H9 (cell line): ENCODE measurements around the gene NRXN3. TPM values are rescaled to one million over a fixed set of nuclear protein-coding genes. Genes with fewer than 3 reads are reported as not detected.

Experiments
- DNase-seq: peaks from one replicate; pipeline ENCODE4 v3.0.0-alpha.2; 2017
- H2AFZ ChIP-seq: one replicate; pipeline ENCODE4 v1.6.1; 2013; ENCODE audit warnings: mild to moderate bottlenecking, low read length, control low read depth, moderate library complexity
- H2AK5ac ChIP-seq: 2 replicates; pipeline ENCODE4 v1.6.1; 2013; ENCODE audit warnings: low read length, control low read depth, mixed read lengths; ENCODE audit not compliant: insufficient read length
- H2BK120ac ChIP-seq: one replicate; pipeline ENCODE4 v1.6.1; 2013; ENCODE audit warnings: low read depth, mild to moderate bottlenecking, low read length, control low read depth, inconsistent platforms; ENCODE audit not compliant: poor library complexity, severe bottlenecking
- H2BK12ac ChIP-seq: 2 replicates; pipeline ENCODE4 v1.6.1; 2013; ENCODE audit warnings: low read length, control low read depth, mixed read lengths, low read depth; ENCODE audit not compliant: insufficient read length
- H2BK15ac ChIP-seq: 2 replicates; pipeline ENCODE4 v1.6.1; 2013; ENCODE audit warnings: low read depth, low read length, control low read depth
- H2BK20ac ChIP-seq: one replicate; pipeline ENCODE4 v1.6.1; 2013; ENCODE audit warnings: low read depth, mild to moderate bottlenecking, low read length, control low read depth, inconsistent platforms; ENCODE audit not compliant: poor library complexity, severe bottlenecking
- H2BK5ac ChIP-seq: 2 replicates; pipeline ENCODE4 v1.6.1; 2013; ENCODE audit warnings: low read length, control low read depth, mixed read lengths; ENCODE audit not compliant: insufficient read length
- H3K14ac ChIP-seq: 2 replicates; pipeline ENCODE4 v1.6.1; 2013; ENCODE audit warnings: low read length, control low read depth; ENCODE audit not compliant: insufficient read depth
- H3K18ac ChIP-seq: 2 replicates; pipeline ENCODE4 v1.6.1; 2013; ENCODE audit warnings: low read depth, mild to moderate bottlenecking, mixed read lengths, low read length, control low read depth; ENCODE audit not compliant: insufficient read length
- H3K23ac ChIP-seq: 2 replicates; pipeline ENCODE4 v1.6.1; 2013; ENCODE audit warnings: low read length, control low read depth, mixed read lengths, low read depth; ENCODE audit not compliant: insufficient read length
- H3K23me2 ChIP-seq: 2 replicates; pipeline ENCODE4 v1.6.1; 2013; ENCODE audit warnings: low read depth, mild to moderate bottlenecking, mixed read lengths, low read length, control low read depth; ENCODE audit not compliant: insufficient read length, poor library complexity, severe bottlenecking
- H3K27ac ChIP-seq: 2 replicates; pipeline ENCODE4 v1.5.1; 2013; ENCODE audit warnings: low read length, control low read depth, mixed read lengths, low read depth; ENCODE audit not compliant: insufficient read length
- H3K27me3 ChIP-seq: 2 replicates; pipeline ENCODE4 v1.6.1; 2013; ENCODE audit warnings: low read length, control low read depth, inconsistent platforms; ENCODE audit not compliant: insufficient read depth
- H3K4ac ChIP-seq: 2 replicates; pipeline ENCODE4 v1.6.1; 2013; ENCODE audit warnings: low read depth, mild to moderate bottlenecking, control low read depth, inconsistent platforms, low read length, moderate library complexity
- H3K4me1 ChIP-seq: 2 replicates; pipeline ENCODE4 v1.6.1; 2013; ENCODE audit warnings: low read length, control low read depth, inconsistent platforms; ENCODE audit not compliant: insufficient read depth
- H3K4me2 ChIP-seq: 2 replicates; pipeline ENCODE4 v1.6.1; 2013; ENCODE audit warnings: low read length, control low read depth, mixed read lengths; ENCODE audit not compliant: insufficient read length, insufficient read depth
- H3K56ac ChIP-seq: 2 replicates; pipeline ENCODE4 v1.6.1; 2013; ENCODE audit warnings: low read depth, mild to moderate bottlenecking, mixed read lengths, low read length, control low read depth; ENCODE audit not compliant: insufficient read length
- H3K79me1 ChIP-seq: 2 replicates; pipeline ENCODE4 v1.6.1; 2013; ENCODE audit warnings: low read depth, mild to moderate bottlenecking, moderate library complexity, low read length, control low read depth, inconsistent platforms; ENCODE audit not compliant: insufficient read depth, poor library complexity, severe bottlenecking
- H3K79me2 ChIP-seq: 2 replicates; pipeline ENCODE4 v1.6.1; 2013; ENCODE audit warnings: low read length, control low read depth, inconsistent platforms; ENCODE audit not compliant: insufficient read depth
- H3K9ac ChIP-seq: 2 replicates; pipeline ENCODE4 v1.6.1; 2013; ENCODE audit warnings: low read length, control low read depth, mixed read lengths; ENCODE audit not compliant: insufficient read length; ENCODE audit errors: extremely low read depth
- H3K9me3 ChIP-seq: one replicate; pipeline ENCODE4 v1.6.1; 2013; ENCODE audit warnings: low read depth, low read length, inconsistent platforms; ENCODE audit not compliant: control insufficient read depth
- H3T11ph ChIP-seq: one replicate; pipeline ENCODE4 v1.6.1; 2013; ENCODE audit warnings: mild to moderate bottlenecking, low read length, control low read depth, inconsistent platforms
- H4K20me1 ChIP-seq: one replicate; pipeline ENCODE4 v1.6.1; 2013; ENCODE audit not compliant: control insufficient read depth, insufficient read length, insufficient read depth
- H4K5ac ChIP-seq: 2 replicates; pipeline ENCODE4 v1.6.1; 2013; ENCODE audit warnings: low read depth, mild to moderate bottlenecking, mixed read lengths, low read length, control low read depth; ENCODE audit not compliant: insufficient read length
- H4K8ac ChIP-seq: replicated peaks from 2 replicates; pipeline ENCODE4 v1.6.1; 2013; ENCODE audit warnings: low read length, control low read depth, mixed read lengths, low read depth; ENCODE audit not compliant: insufficient read length
- H4K91ac ChIP-seq: 2 replicates; pipeline ENCODE4 v1.6.1; 2013; ENCODE audit warnings: low read depth, mild to moderate bottlenecking, moderate library complexity, mixed read lengths, low read length, control low read depth; ENCODE audit not compliant: insufficient read length
- H3K27ac Mint-ChIP-seq, 3 experiments: 2 replicates in 2 of 3; 3 replicates in 1 of 3; pipeline ENCODE4 v1.8.0; 2020 to 2021; ENCODE audit warnings: mixed read lengths in 3 of 3, mild to moderate bottlenecking in 1 of 3, moderate library complexity in 1 of 3
- H3K27me3 Mint-ChIP-seq: 2 replicates; pipeline ENCODE4 v1.8.0; 2021; ENCODE audit warnings: low read depth, mild to moderate bottlenecking, moderate library complexity, mixed read lengths
- H3K36me3 Mint-ChIP-seq, 3 experiments: 2 replicates in 2 of 3; 3 replicates in 1 of 3; pipeline ENCODE4 v1.8.0; 2020 to 2021; ENCODE audit warnings: low read depth in 3 of 3, mixed read lengths in 3 of 3; ENCODE audit not compliant: insufficient read depth in 1 of 3
- H3K4me1 Mint-ChIP-seq, 2 experiments: 2 replicates each; pipeline ENCODE4 v1.8.0; 2020; ENCODE audit warnings: mixed read lengths in 2 of 2
- H3K4me3 Mint-ChIP-seq, 2 experiments: 2 replicates in 1 of 2; 3 replicates in 1 of 2; pipeline ENCODE4 v1.8.0; 2020 to 2021; ENCODE audit warnings: mild to moderate bottlenecking in 2 of 2, mixed read lengths in 2 of 2, moderate library complexity in 1 of 2
- H3K9me3 Mint-ChIP-seq, 2 experiments: 2 replicates in 1 of 2; 3 replicates in 1 of 2; pipeline ENCODE4 v1.8.0; 2020; ENCODE audit warnings: mild to moderate bottlenecking in 2 of 2, mixed read lengths in 2 of 2, moderate library complexity in 1 of 2
- total RNA-seq: library from RNA; stranded (reverse); gene quantifications from 2 replicates; pipeline ENCODE4 v1.2.1, GENCODE V29; 2021
- TF ChIP-seq, protein P1 (sequence below): fragments of 200-600 bp; sonication (generic); conservative IDR thresholded peaks from 3 replicates; pipeline ENCODE4 v1.8.0; 2021; ENCODE audit warnings: antibody characterized with exemption, mild to moderate bottlenecking

The NRXN3 gene
- total RNA-seq, 1 experiment from 2014 or later = 1.8 TPM

DNA sequence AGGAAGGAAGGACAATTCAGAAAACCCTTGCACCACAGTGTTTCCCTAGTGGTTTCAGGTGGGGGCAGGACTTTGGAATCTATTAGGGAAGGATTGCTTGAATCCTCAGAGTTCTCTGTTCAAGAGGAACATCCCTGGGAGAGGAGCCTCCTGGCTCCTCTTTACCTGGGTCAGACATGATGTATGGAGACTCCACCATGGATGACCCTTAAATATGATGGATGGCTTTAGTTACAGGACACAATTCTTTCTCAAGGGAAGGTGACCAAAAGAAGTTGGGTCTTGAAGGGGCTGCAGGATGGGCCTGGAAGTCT is 396.6 kb downstream of the NRXN3 start:
- Histone ChIP-seq H2BK12ac (no peak overlapping the region), H3K79me1 (no peaks in the 10 kb centered on the region), H3K27ac (no peak overlapping the region), H3K9ac (no peak overlapping the region), H3K4me2 (no peak overlapping the region), H2AFZ (no peak overlapping the region), H4K8ac (no peak overlapping the region), H4K5ac (no peak overlapping the region), H3K14ac (no peak overlapping the region), H2BK15ac (no peak overlapping the region), H3T11ph (no peak overlapping the region), H2BK20ac (no peak overlapping the region), H3K27me3 (no peaks in the 10 kb centered on the region), H3K23ac (no peak overlapping the region), H3K4me1 (no peaks in the 10 kb centered on the region), H3K4ac (no peak overlapping the region), H3K18ac (no peak overlapping the region), H4K20me1 (no peaks in the 10 kb centered on the region), H2AK5ac (no peak overlapping the region), H2BK120ac (no peak overlapping the region), H3K56ac (no peak overlapping the region), H4K91ac (no peak overlapping the region), H3K79me2 (no peaks in the 10 kb centered on the region), H3K9me3 (no peaks in the 10 kb centered on the region), H3K23me2 (no peaks in the 10 kb centered on the region), H2BK5ac (no peak overlapping the region)
- no peaks in the 10 kb centered on the region for H3K36me3 Mint-ChIP-seq
- no peak overlapping the region for H3K4me3 Mint-ChIP-seq
- H3K27me3 Mint-ChIP-seq = no peaks in the 10 kb centered on the region
- peaks cover 8 to 12% of the 10 kb centered on the region in 2 experiments for H3K4me1 Mint-ChIP-seq
- no peak overlapping the region for H3K27ac Mint-ChIP-seq
- no peaks in the 10 kb centered on the region for H3K9me3 Mint-ChIP-seq
- DNase-seq = no peak
- TF ChIP-seq, protein P1, sequence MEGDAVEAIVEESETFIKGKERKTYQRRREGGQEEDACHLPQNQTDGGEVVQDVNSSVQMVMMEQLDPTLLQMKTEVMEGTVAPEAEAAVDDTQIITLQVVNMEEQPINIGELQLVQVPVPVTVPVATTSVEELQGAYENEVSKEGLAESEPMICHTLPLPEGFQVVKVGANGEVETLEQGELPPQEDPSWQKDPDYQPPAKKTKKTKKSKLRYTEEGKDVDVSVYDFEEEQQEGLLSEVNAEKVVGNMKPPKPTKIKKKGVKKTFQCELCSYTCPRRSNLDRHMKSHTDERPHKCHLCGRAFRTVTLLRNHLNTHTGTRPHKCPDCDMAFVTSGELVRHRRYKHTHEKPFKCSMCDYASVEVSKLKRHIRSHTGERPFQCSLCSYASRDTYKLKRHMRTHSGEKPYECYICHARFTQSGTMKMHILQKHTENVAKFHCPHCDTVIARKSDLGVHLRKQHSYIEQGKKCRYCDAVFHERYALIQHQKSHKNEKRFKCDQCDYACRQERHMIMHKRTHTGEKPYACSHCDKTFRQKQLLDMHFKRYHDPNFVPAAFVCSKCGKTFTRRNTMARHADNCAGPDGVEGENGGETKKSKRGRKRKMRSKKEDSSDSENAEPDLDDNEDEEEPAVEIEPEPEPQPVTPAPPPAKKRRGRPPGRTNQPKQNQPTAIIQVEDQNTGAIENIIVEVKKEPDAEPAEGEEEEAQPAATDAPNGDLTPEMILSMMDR = no peak
